ENCODE measurements around the gene MEF2B.

GRCh38 chr19:19218911-19219310 lies 48.8 kb upstream of the MEF2B start:
- TF ChIP-seq CTCF (IDR thresholded peaks at IDR 0.05) (no peak), POLR2A (IDR thresholded peaks at IDR 0.05) (no peak), POLR2AphosphoS5 (IDR thresholded peaks at IDR 0.05) (no peak), EP300 (IDR thresholded peaks at IDR 0.05) (no peak)
